Right cardiac atrium (tissue), 5 donors: ENCODE data around the gene TEX53. TPM values are rescaled to one million over a fixed set of nuclear protein-coding genes. Genes with fewer than 3 reads are reported as not detected.

Experiments
- ATAC-seq, 2 donors: fragments of 200-7000 bp; cut with Tn5 transposase; one replicate each; pipeline versions ENCODE4 v1.8.0 to v1.9.1; 2020; ENCODE audit warnings: moderate library complexity in 2 of 2, mild to moderate bottlenecking in 1 of 2
- DNase-seq, 3 donors: peaks; one replicate each; pipeline ENCODE4 v3.0.0-alpha.2; 2020
- H3K27ac ChIP-seq: one replicate; pipeline ENCODE4 v1.5.1; 2013; ENCODE audit warnings: mild to moderate bottlenecking, low read length, control low read depth, moderate library complexity
- H3K27me3 ChIP-seq: one replicate; pipeline ENCODE4 v1.6.1; 2013; ENCODE audit not compliant: control insufficient read depth, insufficient read depth
- H3K4me1 ChIP-seq: one replicate; pipeline ENCODE4 v1.6.1; 2013; ENCODE audit warnings: low read length; ENCODE audit not compliant: control insufficient read depth, insufficient read depth
- H3K4me3 ChIP-seq: one replicate; pipeline ENCODE4 v1.5.1; 2013; ENCODE audit warnings: low read length, control low read depth
- H3K9me3 ChIP-seq: one replicate; pipeline ENCODE4 v1.6.1; 2013; ENCODE audit warnings: low read length; ENCODE audit not compliant: control insufficient read depth
- WGBS: extraction: QIAGEN DNeasy Blood & Tissue Kit; methylation state at CpG from one replicate; pipeline ENCODE4 v1.1.7; 2013; 5-methylcytosine and 5-hydroxymethylcytosine counted together
- intact Hi-C, 4 donors: fragments of 100-400 bp; cut with DNase I; formaldehyde crosslinking; loops; one replicate each; pipeline versions ENCODE4 v1.11.0 to v1.14.0; 2022 to 2023
- long read RNA-seq, 4 donors: library from polyadenylated mRNA; unstranded; transcript quantifications; one replicate each; pipeline ENCODE4 v2.0.0, GENCODE V29; 2020 to 2021
- polyA plus RNA-seq: library from polyadenylated mRNA; stranded (reverse); fragments of 200-250 nt; gene quantifications from one replicate; pipeline ENCODE4 v1.2.3, GENCODE V29; 2013
- total RNA-seq, 4 donors: library from RNA; stranded (reverse); fragmentation: NEBNext Ultra II Directional; extraction: Animal tissue kit (Norgen Biotek cat#: 25700); gene quantifications; one replicate each; pipeline ENCODE4 v1.2.1, GENCODE V29; 2021
- donor health status: healthy with polysubstance abuse.
- donor health status: DM: no; HTN: yes; CAD: no.
- donor health status: DM: no; HTN: no; CAD: no.
- donor health status: DM: no; HTN: yes; CAD: no; lungs with severe emphysema.
- donor health status: DM: yes; HTN: yes; CAD: no.

TEX53 gene
- total RNA-seq (not detected), polyA plus RNA-seq (not detected)
- long read RNA-seq, donor 1 = 0 reads
- long read RNA-seq, donor 2 = 0 reads
- long read RNA-seq, donor 3 = 0 reads
- long read RNA-seq, donor 4 = 0 reads

DNA sequence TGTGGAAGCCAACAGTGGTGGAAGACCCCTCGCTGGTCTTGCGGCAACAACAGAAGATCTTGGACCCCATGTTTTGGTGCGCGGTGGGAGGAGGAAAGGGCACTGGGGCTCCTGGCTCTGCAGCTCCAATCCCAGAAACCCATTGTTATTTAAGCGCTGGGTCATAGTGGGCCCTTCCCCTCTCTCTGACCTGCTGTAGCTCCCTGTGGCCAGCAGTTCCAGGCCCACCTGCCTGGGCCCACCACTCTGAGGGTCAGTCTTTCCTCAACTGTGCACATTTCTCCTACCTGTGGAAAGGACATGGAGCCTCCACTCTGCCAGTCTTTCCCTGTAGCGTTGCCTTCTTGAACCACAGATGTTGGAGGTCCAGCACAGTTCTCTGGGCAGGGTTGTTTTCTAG, at the start of gene TEX53:
TSS of gene TEX53 (minus strand) at position 101 of the 400 bp plus-strand sequence. CDS start at position 70, 31 bp downstream.
- 100% methylated on average over 6 of the region's 6 CpGs for WGBS
- Histone ChIP-seq H3K4me3 (no peak within 1 kb of the TSS), H3K9me3 (no peaks in the 10 kb centered on the region), H3K4me1 (no peaks in the 10 kb centered on the region), H3K27me3 (no peaks in the 10 kb centered on the region), H3K27ac (no peak within 1 kb of the TSS)
- no peak for ATAC-seq
- no peak for DNase-seq
- intact Hi-C loops = loop anchor here in 2 of 4 donors (10.0 kb wide), 2 partner anchors 173 to 253 kb away; no protein-coding TSS in a partner anchor

DNA sequence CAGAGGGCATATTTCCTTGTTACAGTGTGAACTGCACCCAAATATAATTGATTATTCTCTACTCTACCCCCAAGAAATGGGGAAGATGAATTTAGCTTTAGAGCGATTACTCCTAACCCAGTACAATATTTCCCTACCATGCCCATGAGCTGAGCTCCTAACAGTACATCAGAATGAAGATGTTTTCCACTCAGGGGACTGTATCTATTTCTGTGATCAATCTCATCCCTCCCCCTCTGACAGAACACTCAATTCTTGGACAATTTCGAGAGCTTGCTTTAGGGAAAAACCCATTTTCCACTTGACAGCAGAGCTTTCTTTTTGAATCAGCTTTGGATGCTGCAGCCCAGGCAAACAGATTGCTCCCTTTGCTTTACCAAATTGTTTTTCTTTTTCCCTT, 49.1 kb upstream of the TEX53 start:
- 89% methylated on average over 2 of the region's 2 CpGs for WGBS
- intact Hi-C loops = no loop called here
- no peaks in the 10 kb centered on the region for H3K9me3 ChIP-seq
- no peak for DNase-seq
- H3K27me3 ChIP-seq = no peaks in the 10 kb centered on the region
- no peak overlapping the region for H3K4me3 ChIP-seq
- H3K4me1 ChIP-seq = no peaks in the 10 kb centered on the region
- H3K27ac ChIP-seq = no peak overlapping the region
- no peak for ATAC-seq

DNA sequence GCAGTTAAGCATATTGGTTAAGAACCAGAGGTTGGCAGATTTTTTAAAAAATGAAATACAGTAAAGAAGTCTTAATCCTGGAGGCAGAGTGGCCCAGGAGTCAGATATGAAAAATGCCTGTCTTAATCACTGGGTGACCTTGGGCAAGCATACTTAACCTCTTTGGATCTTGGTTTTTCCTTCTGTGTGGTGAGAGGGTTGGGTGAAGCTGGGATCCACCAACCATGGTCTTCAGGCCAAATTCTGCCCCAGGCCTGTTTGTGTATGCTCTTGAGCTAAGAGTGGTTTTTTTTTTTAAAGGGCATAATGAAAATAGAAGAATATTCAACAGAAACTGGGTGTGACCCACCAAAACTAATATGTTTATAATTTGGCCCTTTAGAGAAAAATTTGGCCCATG, 44.4 kb upstream of the TEX53 start:
- Histone ChIP-seq H3K4me3 (no peak overlapping the region), H3K27ac (no peak overlapping the region), H3K27me3 (no peaks in the 10 kb centered on the region), H3K9me3 (no peaks in the 10 kb centered on the region), H3K4me1 (no peaks in the 10 kb centered on the region)
- intact Hi-C loops = no loop called here
- ATAC-seq (no peak), DNase-seq (no peak)

DNA sequence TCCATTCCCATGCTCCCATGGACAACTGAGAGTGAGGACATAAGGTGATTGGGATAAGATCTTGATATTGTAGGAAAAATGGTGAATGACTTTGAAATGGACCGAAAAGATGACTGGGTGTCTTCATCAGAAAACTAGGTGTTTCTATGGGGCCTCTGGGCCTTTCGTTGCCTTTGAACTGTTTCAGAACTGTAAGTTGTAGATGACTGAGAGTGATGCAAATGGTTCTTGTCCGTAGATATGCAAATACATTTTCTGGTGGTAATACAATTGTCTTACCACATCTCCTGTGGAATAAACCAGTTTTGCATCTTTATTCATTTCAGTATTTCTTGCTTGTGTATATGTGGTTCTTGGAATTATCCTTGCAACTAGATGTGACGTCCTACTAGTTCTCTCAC, 40.3 kb upstream of the TEX53 start:
- WGBS = 89% methylated on average over 4 of the region's 4 CpGs
- no peak for ATAC-seq
- Histone ChIP-seq H3K4me1 (no peaks in the 10 kb centered on the region), H3K27me3 (no peaks in the 10 kb centered on the region), H3K4me3 (no peak overlapping the region), H3K9me3 (no peaks in the 10 kb centered on the region), H3K27ac (no peak overlapping the region)
- intact Hi-C loops = no loop called here
- no peak for DNase-seq

DNA sequence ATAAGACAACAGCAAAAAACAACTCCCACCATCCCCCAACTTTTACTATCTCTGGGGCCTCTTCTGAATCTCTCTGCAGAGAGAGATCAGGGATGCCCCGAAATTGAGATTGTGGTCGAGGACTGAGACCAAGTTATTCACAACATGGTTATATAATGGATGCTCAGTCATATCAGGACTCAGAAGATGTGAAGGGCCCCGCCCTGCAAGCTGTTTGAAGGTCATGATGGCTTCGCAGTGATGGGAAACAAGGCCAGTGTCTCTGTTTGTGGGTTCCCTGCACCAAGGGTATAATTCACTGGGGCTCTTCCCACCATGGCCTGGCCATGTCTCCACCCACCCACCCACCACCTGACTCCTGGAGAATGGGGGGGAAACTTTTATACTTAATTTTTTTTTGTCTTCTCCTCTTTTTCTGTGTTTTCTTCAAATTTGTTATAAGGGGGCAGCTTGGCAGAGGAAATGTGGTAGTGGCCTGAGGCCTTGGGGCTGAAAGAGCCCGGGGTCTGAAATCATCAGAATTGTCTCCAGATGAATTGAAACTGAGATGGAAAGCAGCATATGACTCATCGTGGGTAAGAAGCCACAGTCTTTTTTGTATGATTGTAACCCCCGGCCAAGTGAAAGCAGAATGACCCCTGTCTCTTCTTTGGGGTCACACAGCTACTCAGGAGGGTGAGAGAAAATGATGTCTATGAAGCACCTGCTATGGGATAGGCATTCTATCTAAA, 39.4 kb upstream of the TEX53 start:
- intact Hi-C loops = no loop called here
- no peak overlapping the region for H3K4me3 ChIP-seq
- no peaks in the 10 kb centered on the region for H3K9me3 ChIP-seq
- no peak overlapping the region for H3K27ac ChIP-seq
- WGBS = 77% methylated on average over 7 of the region's 7 CpGs
- no peaks in the 10 kb centered on the region for H3K4me1 ChIP-seq
- no peaks in the 10 kb centered on the region for H3K27me3 ChIP-seq
- no peak for ATAC-seq
- no peak for DNase-seq

DNA sequence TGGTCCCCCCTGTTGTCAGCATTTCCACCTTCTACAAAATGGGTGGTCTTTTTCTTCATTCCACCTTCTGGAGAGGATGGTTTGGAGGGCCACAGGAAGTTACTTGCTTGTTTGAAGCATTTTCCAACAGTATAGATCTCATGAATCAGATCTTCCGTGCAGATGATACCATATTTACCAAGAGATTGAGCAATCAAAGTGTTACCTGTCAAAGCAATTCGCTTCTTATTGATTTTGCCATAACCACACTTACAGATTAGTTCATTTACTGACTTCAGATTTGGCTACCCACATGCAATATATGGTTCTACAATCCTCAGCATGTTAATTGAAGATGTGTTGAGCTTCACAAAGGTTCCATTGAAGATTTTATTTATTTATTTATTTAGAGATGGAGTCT, 38.3 kb upstream of the TEX53 start:
- Histone ChIP-seq H3K27ac (no peak overlapping the region), H3K4me1 (no peaks in the 10 kb centered on the region), H3K9me3 (no peaks in the 10 kb centered on the region), H3K4me3 (no peak overlapping the region), H3K27me3 (no peaks in the 10 kb centered on the region)
- no peak for ATAC-seq
- no peak for DNase-seq
- WGBS = 81% methylated on average over 2 of the region's 2 CpGs
- intact Hi-C loops = no loop called here

DNA sequence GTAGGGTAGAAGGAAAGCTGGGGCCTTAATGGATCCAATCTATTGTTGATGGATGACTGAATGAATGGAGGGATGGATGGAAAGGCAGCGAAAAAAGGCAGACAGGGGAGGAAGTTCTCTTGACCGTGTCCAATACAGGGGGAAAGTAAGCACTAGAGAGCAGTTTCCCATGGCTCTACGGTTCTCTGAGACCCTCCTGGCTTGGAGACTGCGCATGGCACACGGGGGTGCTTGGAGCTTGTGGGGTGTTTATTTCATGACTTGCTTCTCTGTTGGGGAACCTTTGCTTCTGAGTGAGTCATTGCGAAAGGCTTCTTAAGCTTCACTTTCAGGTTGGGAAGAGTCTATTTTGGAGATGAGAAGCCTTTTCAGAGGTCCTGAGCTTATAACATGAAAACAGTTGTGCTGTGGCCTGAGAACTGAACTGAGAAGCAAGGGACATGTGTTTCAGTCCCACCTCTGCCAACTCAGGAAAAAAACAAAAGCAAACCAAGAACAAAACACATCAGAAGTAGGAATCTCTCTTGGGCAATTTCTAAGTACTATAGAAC, 37.2 kb upstream of the TEX53 start:
- H3K9me3 ChIP-seq = no peaks in the 10 kb centered on the region
- 92% methylated on average over 6 of the region's 6 CpGs for WGBS

DNA sequence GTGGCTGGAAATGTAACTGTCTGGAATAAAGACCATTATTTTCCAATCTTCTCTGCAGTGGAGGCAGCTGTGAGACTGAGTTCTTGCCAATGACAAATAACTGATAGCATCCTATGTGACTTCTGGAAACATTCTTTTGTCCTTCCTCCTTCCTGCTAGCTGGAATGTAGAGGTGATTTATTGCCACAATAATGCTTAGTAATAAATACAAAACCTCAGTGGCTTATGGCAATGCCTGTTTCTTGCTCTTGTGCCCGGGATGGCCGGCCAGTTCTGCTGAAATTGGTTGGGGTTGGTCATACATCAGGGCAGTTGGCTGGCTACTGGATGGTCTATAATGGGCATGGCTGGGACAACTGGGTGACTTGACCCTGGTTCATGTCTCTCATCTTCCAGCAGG, 36.5 kb upstream of the TEX53 start:
- no peak overlapping the region for H3K27ac ChIP-seq
- ATAC-seq (no peak), DNase-seq (no peak)
- H3K9me3 ChIP-seq = no peaks in the 10 kb centered on the region
- 89% methylated on average over 2 of the region's 2 CpGs for WGBS
- intact Hi-C loops = no loop called here
- no peaks in the 10 kb centered on the region for H3K4me1 ChIP-seq
- H3K4me3 ChIP-seq = no peak overlapping the region
- no peaks in the 10 kb centered on the region for H3K27me3 ChIP-seq

More for the DNA sequence above, 37.2 kb upstream of the TEX53 start:
- DNase-seq (no peak), ATAC-seq (no peak)
- H3K27ac ChIP-seq = no peak overlapping the region
- intact Hi-C loops = no loop called here
- H3K4me3 ChIP-seq = no peak overlapping the region
- H3K27me3 ChIP-seq = no peaks in the 10 kb centered on the region
- H3K4me1 ChIP-seq = no peaks in the 10 kb centered on the region

DNA sequence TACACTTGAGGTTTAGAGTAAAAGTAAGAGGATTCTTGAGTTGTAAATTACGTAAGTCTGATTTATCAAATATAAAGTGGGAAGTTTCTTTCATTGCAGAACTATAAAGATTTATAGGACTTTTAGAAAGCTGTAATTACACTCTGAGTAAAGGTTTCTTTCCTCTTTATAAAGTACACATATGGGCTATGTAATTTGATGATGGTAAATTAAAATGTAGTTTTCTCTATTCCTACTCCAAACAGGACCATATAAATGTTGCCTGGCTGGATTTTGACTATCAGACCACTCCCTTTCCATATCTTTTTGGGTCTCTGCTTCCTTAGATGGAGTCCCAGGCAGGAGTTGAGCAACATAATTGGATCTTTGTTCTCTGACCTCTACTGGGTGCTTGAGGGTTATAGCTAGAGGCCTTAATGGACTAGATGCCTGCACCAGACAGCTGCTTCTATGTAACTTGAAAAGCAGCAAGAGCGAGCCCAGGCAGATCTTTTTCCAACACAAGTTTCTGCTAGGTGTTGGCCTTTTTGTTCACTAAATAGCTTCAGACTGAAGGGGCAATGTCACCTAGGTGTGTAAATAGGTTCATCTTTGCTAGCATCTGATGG, 35.7 kb upstream of the TEX53 start:
- 45% methylated on average over 2 of the region's 2 CpGs for WGBS
- DNase-seq = no peak
- Histone ChIP-seq H3K27me3 (no peaks in the 10 kb centered on the region), H3K27ac (no peak overlapping the region), H3K4me1 (no peaks in the 10 kb centered on the region), H3K4me3 (no peak overlapping the region), H3K9me3 (no peaks in the 10 kb centered on the region)
- no peak for ATAC-seq
- intact Hi-C loops = no loop called here

DNA sequence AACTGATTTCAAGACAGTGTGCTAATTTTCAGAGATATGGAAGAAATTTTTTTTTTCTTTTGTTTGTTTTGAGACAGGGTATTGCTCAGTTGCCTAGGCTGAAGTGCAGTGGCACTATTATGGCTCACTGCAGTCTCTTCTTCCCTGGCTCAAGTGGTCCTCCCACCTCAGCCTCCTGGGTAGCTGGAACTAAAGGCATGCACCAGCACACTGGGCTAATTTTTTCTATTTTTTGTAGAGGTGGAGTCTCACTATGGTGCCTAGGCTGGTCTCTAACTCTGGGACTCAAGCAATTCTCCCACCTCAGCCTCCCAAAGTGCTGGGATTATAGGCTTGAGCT, 34.3 kb upstream of the TEX53 start:
- Histone ChIP-seq H3K4me1 (no peaks in the 10 kb centered on the region), H3K27me3 (no peaks in the 10 kb centered on the region), H3K4me3 (no peak overlapping the region), H3K27ac (no peak overlapping the region), H3K9me3 (no peaks in the 10 kb centered on the region)
- ATAC-seq (no peak), DNase-seq (no peak)
- intact Hi-C loops = no loop called here

DNA sequence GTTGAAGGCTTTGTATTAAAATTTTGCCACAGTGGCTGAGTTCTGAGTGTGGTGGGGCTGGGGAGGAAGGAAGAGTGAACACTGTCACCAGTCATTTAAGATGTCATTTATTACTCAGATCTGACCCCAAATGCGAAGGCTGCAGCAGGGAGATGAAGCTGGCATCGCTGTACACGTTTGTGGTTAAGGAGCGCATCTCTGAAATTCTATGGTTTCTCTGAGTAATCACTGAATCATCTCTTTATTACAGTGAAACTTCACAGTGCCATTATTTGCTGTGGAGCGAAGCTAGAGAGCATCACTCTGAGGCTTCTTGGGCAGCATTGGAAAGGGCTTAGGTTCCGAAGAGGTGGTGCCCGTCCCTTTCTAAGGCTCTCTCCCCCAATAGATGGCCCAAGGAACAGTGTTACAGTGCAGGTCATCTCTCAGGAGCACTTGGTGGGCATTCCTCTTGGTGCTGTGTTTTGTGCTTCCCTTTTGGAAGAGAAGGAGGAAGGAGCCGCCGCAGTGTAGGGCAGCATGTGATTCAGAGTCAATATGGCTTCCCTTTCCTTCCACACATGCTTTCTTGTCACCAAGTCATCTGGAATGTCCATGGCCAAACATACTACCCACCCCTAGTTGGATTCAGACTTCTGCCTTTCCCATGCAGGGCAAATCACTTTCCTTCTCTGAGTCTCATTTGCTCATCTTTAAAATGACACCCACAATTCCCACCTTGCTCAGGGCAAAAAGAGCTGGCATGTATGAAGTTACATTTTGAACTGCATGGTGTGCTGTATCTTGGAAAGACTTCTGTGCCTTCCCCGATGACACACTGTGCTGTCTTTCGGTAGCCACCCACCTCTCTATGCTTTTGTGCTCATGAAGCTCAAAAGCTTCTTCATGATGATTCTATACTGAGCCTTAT, 33.7 kb upstream of the TEX53 start:
- 82% methylated on average over 11 of the region's 11 CpGs for WGBS
- ATAC-seq = no peak

More for the DNA sequence above, 33.7 kb upstream of the TEX53 start:
- no peaks in the 10 kb centered on the region for H3K27me3 ChIP-seq
- intact Hi-C loops = no loop called here
- H3K4me1 ChIP-seq = no peaks in the 10 kb centered on the region
- no peak overlapping the region for H3K4me3 ChIP-seq
- no peak overlapping the region for H3K27ac ChIP-seq
- DNase-seq = no peak
- H3K9me3 ChIP-seq = no peaks in the 10 kb centered on the region
